Neutrophil (primary cell): Measurements from ENCODE around the gene CLCN1.

ENCODE experiments used
- H3K27ac ChIP-seq: fragments of 200-600 bp; sonication (generic); 2 replicates; pipeline ENCODE4 v1.5.1; 2016; ENCODE audit warnings: mild to moderate bottlenecking, moderate library complexity
- H3K27me3 ChIP-seq: fragments of 200-600 bp; sonication (generic); 2 replicates; pipeline ENCODE4 v1.6.0; 2016; ENCODE audit warnings: mild to moderate bottlenecking
- H3K36me3 ChIP-seq: fragments of 200-600 bp; sonication (generic); 2 replicates; pipeline ENCODE4 v1.5.1; 2017
- H3K4me1 ChIP-seq, 2 experiments: fragments of 200-600 bp in 1 of 2; sonication (generic) in 1 of 2; 1 replicate in 1 of 2; 2 replicates in 1 of 2; pipeline versions ENCODE4 v1.5.1 to v1.6.1; 2013 to 2016; ENCODE audit warnings: low read depth in 1 of 2, low read length in 1 of 2, mild to moderate bottlenecking in 1 of 2, moderate library complexity in 1 of 2; ENCODE audit not compliant: control insufficient read depth in 1 of 2, insufficient read depth in 1 of 2
- H3K4me3 ChIP-seq, 2 experiments: fragments of 200-600 bp in 1 of 2; sonication (generic) in 1 of 2; 1 replicate in 1 of 2; 2 replicates in 1 of 2; pipeline ENCODE4 v1.5.1; 2013 to 2016; ENCODE audit warnings: low read depth in 1 of 2, low read length in 1 of 2, mild to moderate bottlenecking in 1 of 2, moderate library complexity in 1 of 2
- H3K9me3 ChIP-seq: fragments of 200-600 bp; sonication (generic); 2 replicates; pipeline ENCODE4 v1.5.1; 2016
- CTCF ChIP-seq: fragments of 200-600 bp; sonication (generic); IDR thresholded peaks from 2 replicates; pipeline ENCODE4 v1.5.1; 2016; ENCODE audit warnings: antibody characterized with exemption

Gene CLCN1

GRCh38 chr7:143373255-143373794 is 57.4 kb downstream of the CLCN1 start:
- TF ChIP-seq CTCF = no peak
- peaks cover 67 to 69% of the 10 kb centered on the region in 2 experiments for H3K4me1 ChIP-seq
- no peaks in the 10 kb centered on the region for H3K27me3 ChIP-seq
- H3K9me3 ChIP-seq = no peaks in the 10 kb centered on the region
- no peaks in the 10 kb centered on the region for H3K36me3 ChIP-seq
- H3K4me3 ChIP-seq = no peak overlapping the region
- peak overlapping the region; percentile 97 for H3K27ac ChIP-seq

DNA sequence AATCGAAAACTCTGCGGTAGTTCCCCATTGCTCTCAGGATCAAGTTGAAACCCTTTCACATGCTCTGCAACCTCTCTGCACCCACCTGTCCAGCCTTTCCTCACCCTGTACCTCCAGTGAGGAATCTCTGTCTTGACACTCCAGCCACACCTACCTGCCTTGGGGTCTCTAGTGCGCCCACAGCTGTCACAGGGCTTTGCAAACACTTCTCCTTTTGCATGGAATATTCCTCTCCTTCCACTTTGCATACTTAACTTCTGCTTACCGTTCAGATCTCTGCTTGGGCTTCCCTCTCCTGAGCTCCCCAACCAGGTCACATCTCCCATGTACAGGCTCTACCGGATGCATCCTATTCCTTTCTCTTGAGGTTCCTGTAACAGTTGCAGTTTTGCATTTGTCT is 58.6 kb downstream of the CLCN1 start:
- no peaks in the 10 kb centered on the region for H3K9me3 ChIP-seq
- H3K27me3 ChIP-seq = no peaks in the 10 kb centered on the region
- peaks cover 79 to 81% of the 10 kb centered on the region in 2 experiments for H3K4me1 ChIP-seq
- no peaks in the 10 kb centered on the region for H3K36me3 ChIP-seq
- H3K27ac ChIP-seq = peak overlapping the region; percentile 97
- no peak for TF ChIP-seq CTCF
- peak overlapping the region; percentile 39 to 49 for H3K4me3 ChIP-seq

DNA sequence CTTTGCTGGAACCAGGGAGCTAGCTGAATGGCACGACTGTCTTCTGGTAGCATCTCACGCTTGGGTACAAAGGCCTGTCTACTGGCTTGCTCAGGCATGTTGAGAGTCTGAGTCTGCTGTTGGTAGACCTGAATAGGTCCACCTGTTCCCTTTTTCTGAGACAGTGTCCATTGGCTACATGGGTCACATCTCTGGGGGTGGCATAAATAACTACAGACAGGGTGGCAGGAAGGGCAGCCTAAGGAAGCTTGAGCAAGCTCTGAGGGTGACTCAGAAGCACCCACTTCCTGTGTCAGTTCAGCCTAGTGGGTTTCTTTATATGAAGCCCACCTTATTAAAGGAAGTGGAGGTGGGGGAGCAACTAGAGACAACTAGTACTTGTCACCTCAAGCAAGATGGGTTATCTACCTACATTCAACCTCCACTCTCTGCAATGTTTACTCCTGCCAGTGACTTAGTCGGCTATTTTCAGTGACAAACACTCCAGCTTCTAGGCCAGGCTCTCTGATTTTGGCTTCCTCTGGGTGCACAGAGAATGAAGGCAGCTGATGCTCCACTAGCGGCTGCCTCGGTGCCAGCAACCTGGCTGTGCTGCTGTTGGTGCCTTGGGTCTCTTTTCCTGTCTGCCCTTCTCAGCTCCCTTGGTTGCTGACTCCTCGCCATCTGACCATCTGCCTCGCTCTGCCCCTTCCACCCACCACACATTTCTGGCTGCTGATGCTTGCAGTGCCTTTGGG is 59.6 kb downstream of the CLCN1 start:
- H3K4me3 ChIP-seq = peak overlapping the region; percentile 40 to 49
- peak overlapping the region; percentile 97 for H3K27ac ChIP-seq
- TF ChIP-seq CTCF = no peak
- peaks cover 83 to 86% of the 10 kb centered on the region in 2 experiments for H3K4me1 ChIP-seq
- no peaks in the 10 kb centered on the region for H3K27me3 ChIP-seq
- no peaks in the 10 kb centered on the region for H3K9me3 ChIP-seq
- no peaks in the 10 kb centered on the region for H3K36me3 ChIP-seq

DNA sequence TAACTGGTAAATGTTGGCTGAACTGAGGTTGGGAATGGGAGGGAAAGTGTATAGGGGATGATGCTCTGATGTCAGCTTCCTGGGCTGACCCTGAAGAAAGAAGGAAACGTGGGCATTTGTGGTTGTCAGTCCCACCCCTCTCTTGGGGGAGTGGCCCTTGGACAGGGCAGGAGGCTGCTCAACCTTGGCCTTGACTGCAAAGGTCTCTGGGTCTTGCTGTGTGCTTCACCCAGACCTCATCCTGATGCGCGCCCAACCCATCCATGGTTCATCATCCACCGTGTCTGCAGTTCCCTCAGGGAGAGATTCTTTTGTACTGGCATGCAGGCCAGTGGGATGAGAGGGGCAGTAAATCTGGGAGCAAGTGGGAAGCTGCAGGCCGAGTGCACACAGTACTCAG is 60.5 kb downstream of the CLCN1 start:
- no peaks in the 10 kb centered on the region for H3K27me3 ChIP-seq
- H3K27ac ChIP-seq = peak overlapping the region; percentile 97
- no peaks in the 10 kb centered on the region for H3K9me3 ChIP-seq
- peaks cover 83 to 86% of the 10 kb centered on the region in 2 experiments for H3K4me1 ChIP-seq
- no peaks in the 10 kb centered on the region for H3K36me3 ChIP-seq
- no peak for TF ChIP-seq CTCF
- peak overlapping the region; percentile 19 to 40 for H3K4me3 ChIP-seq

DNA sequence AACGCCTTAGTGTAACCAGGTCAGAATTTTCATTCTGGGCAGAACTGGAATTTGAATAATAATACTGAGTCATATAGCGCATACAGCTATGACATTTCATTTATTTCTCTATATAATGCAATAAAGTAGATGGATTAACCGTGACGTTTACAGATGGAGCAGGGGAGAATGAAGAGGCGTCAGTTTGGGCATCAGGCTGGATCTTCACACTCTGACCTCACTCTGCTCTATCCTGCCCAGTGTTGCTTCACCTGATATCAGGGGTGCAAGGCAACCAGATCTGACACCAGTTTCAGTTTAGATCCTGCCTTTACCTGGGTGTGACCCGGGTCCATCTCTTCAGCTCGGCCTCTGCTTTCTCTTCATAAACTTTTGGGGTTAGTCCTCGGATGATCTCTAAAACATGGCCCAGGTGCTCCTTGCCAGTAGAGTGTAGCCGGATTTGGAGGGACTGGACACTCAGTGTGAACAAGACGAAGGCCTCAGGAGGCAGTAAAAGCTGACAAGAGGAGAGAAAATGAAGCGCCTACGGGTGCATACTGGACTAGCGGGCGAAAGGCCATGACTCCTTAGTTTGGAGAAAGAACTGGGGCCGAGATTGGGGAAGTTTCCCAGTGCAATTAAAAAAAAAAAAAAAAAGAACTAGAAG is 63.8 kb downstream of the CLCN1 start:
- H3K36me3 ChIP-seq = peaks cover 28% of the 10 kb centered on the region
- no peaks in the 10 kb centered on the region for H3K27me3 ChIP-seq
- H3K9me3 ChIP-seq = no peaks in the 10 kb centered on the region
- TF ChIP-seq CTCF = no peak
- H3K27ac ChIP-seq = peak overlapping the region; percentile 97
- peaks cover 73 to 78% of the 10 kb centered on the region in 2 experiments for H3K4me1 ChIP-seq
- H3K4me3 ChIP-seq = peak overlapping the region; percentile 88 to 97
